ENCODE measurements around the gene FAM161A.

- TF ChIP-seq CTCF (IDR thresholded peaks at IDR 0.05) (no peak), POLR2A (IDR thresholded peaks at IDR 0.05) (no peak), POLR2AphosphoS5 (IDR thresholded peaks at IDR 0.05) (no peak)
These were observed 19.0 kb downstream of the FAM161A start for GRCh38 chr2:61834893-61835292.
